WTC11 (cell line): ENCODE measurements around the gene ZNF17.

Experiments
- CREB1 ChIP-seq: sonication (generic); formaldehyde crosslinking; IDR thresholded peaks from 2 replicates; pipeline ENCODE4 v1.8.0; 2023; ENCODE audit warnings: mild to moderate bottlenecking, missing genetic modification reagents
- CTCF ChIP-seq: fragments of 200-600 bp; IDR thresholded peaks from 2 replicates; pipeline ENCODE4 v1.8.0; 2022; ENCODE audit warnings: antibody characterized with exemption
- E2F1 ChIP-seq: sonication (generic); formaldehyde crosslinking; IDR thresholded peaks from 2 replicates; pipeline ENCODE4 v1.8.0; 2022; ENCODE audit warnings: mild to moderate bottlenecking, missing genetic modification reagents
- E2F4 ChIP-seq: sonication (generic); formaldehyde crosslinking; IDR thresholded peaks from 2 replicates; pipeline ENCODE4 v1.8.1; 2022; ENCODE audit warnings: low read depth, mild to moderate bottlenecking, moderate library complexity, missing genetic modification reagents, borderline replicate concordance
- ETV6 ChIP-seq: sonication (generic); formaldehyde crosslinking; IDR thresholded peaks from 2 replicates; pipeline ENCODE4 v1.8.1; 2022; ENCODE audit warnings: mild to moderate bottlenecking, missing genetic modification reagents
- NR1H2 ChIP-seq: sonication (generic); formaldehyde crosslinking; IDR thresholded peaks from 2 replicates; pipeline ENCODE4 v1.9.0; 2021; ENCODE audit warnings: mild to moderate bottlenecking, moderate library complexity, missing genetic modification reagents
- SP1 ChIP-seq: sonication (generic); formaldehyde crosslinking; conservative IDR thresholded peaks from 2 replicates; pipeline ENCODE4 v1.8.1; 2022; ENCODE audit warnings: missing genetic modification reagents
- USF1 ChIP-seq: sonication (generic); formaldehyde crosslinking; IDR thresholded peaks from 2 replicates; pipeline ENCODE4 v1.8.0; 2022; ENCODE audit warnings: mild to moderate bottlenecking, missing genetic modification reagents
- USF2 ChIP-seq: sonication (generic); formaldehyde crosslinking; IDR thresholded peaks from 2 replicates; pipeline ENCODE4 v1.8.1; 2023; ENCODE audit warnings: mild to moderate bottlenecking, missing genetic modification reagents, moderate library complexity

GRCh38 chr19:57434386-57435061 lies 23.6 kb downstream of the ZNF17 start:
- no peak for TF ChIP-seq SP1 (CRISPR knock-in tag)
- no peak for TF ChIP-seq NR1H2 (CRISPR knock-in tag)
- TF ChIP-seq USF1 (CRISPR knock-in tag), result no peak
- TF ChIP-seq ETV6 (CRISPR knock-in tag), result no peak
- no peak for TF ChIP-seq E2F1 (CRISPR knock-in tag)
- TF ChIP-seq CTCF, result no peak
- no peak for TF ChIP-seq USF2 (CRISPR knock-in tag)
- no peak for TF ChIP-seq E2F4
- TF ChIP-seq CREB1 (CRISPR knock-in tag), result no peak
